Neural cell (in vitro differentiated cells): ENCODE results near the gene IGF2BP2. TPM values are rescaled to one million over a fixed set of nuclear protein-coding genes. Genes with fewer than 3 reads are reported as not detected.

Experiments used
- H2AFZ ChIP-seq: fragments of 200-600, 300-800 bp; sonication (generic), shearing (Covaris generic); 2 replicates; pipeline ENCODE4 v1.6.0; 2014; ENCODE audit warnings: low read depth, mild to moderate bottlenecking, antibody characterized with exemption, low read length, moderate library complexity
- H3F3A ChIP-seq: fragments of 200-600 bp; shearing (Covaris generic); 2 replicates; pipeline ENCODE4 v1.6.1; 2016; ENCODE audit warnings: mild to moderate bottlenecking, moderate library complexity, mixed read lengths, antibody characterized with exemption, low read length; ENCODE audit not compliant: insufficient read depth, poor library complexity, severe bottlenecking
- H3K27ac ChIP-seq: fragments of 200-600, 300-800 bp; sonication (generic), shearing (Covaris generic); 2 replicates; pipeline ENCODE4 v1.5.1; 2014; ENCODE audit warnings: mild to moderate bottlenecking, low read length, moderate library complexity
- H3K27me3 ChIP-seq: fragments of 300-800, 200-600 bp; sonication (generic), shearing (Covaris generic); 2 replicates; pipeline ENCODE4 v1.6.0; 2014; ENCODE audit warnings: mild to moderate bottlenecking, low read depth, low read length, moderate library complexity; ENCODE audit not compliant: insufficient read depth
- H3K36me3 ChIP-seq: fragments of 300-800, 200-600 bp; sonication (generic), shearing (Covaris generic); 2 replicates; pipeline ENCODE4 v1.5.1; 2014; ENCODE audit warnings: mild to moderate bottlenecking, antibody characterized with exemption, low read length, moderate library complexity; ENCODE audit not compliant: insufficient read depth
- H3K4me2 ChIP-seq: fragments of 300-800, 200-600 bp; sonication (generic), shearing (Covaris generic); 2 replicates; pipeline ENCODE4 v1.6.0; 2014; ENCODE audit warnings: mild to moderate bottlenecking, low read length
- H3K4me3 ChIP-seq: fragments of 300-800, 200-600 bp; sonication (generic), shearing (Covaris generic); 2 replicates; pipeline ENCODE4 v1.5.1; 2014; ENCODE audit warnings: mild to moderate bottlenecking, low read length, moderate library complexity
- H3K79me2 ChIP-seq: fragments of 200-600 bp; shearing (Covaris generic); replicated peaks from 2 replicates; pipeline ENCODE4 v1.6.0; 2014; ENCODE audit warnings: mild to moderate bottlenecking, low read length, moderate library complexity; ENCODE audit not compliant: insufficient read depth
- H3K9ac ChIP-seq: fragments of 300-800, 200-600 bp; sonication (generic), shearing (Covaris generic); 2 replicates; pipeline ENCODE4 v1.6.1; 2016; ENCODE audit warnings: mild to moderate bottlenecking, low read length, mixed read lengths
- H3K9me2 ChIP-seq: fragments of 200-600 bp; shearing (Covaris generic); 2 replicates; pipeline ENCODE4 v1.6.1; 2016; ENCODE audit warnings: mild to moderate bottlenecking, low read length, mixed read lengths; ENCODE audit not compliant: insufficient read depth
- H3K9me3 ChIP-seq: fragments of 200-600, 300-800 bp; sonication (generic), shearing (Covaris generic); 2 replicates; pipeline ENCODE4 v1.6.1; 2016; ENCODE audit warnings: mild to moderate bottlenecking, mixed run types, low read length, moderate library complexity, mixed read lengths
- H4K20me1 ChIP-seq: fragments of 200-600 bp; shearing (Covaris generic); 2 replicates; pipeline ENCODE4 v1.6.1; 2016; ENCODE audit warnings: mild to moderate bottlenecking, mixed run types; ENCODE audit not compliant: insufficient read depth
- EP300 ChIP-seq: fragments of 450-650 bp; conservative IDR thresholded peaks from 2 replicates; pipeline ENCODE4 v1.6.1; 2014; ENCODE audit warnings: antibody characterized with exemption, mild to moderate bottlenecking, moderate library complexity; ENCODE audit not compliant: poor library complexity, severe bottlenecking
- EZH2 ChIP-seq: fragments of 200-600, 300-800 bp; shearing (Covaris generic), sonication (generic); IDR thresholded peaks from 2 replicates; pipeline ENCODE4 v1.6.1; 2014; ENCODE audit warnings: antibody characterized with exemption, low read length, borderline replicate concordance, mild to moderate bottlenecking; ENCODE audit not compliant: insufficient read depth, poor library complexity, severe bottlenecking
- MXI1 ChIP-seq: fragments of 450-650 bp; conservative IDR thresholded peaks from 2 replicates; pipeline ENCODE4 v1.6.1; 2014; ENCODE audit warnings: antibody characterized with exemption, mild to moderate bottlenecking; ENCODE audit not compliant: poor library complexity, severe bottlenecking
- POLR2AphosphoS5 ChIP-seq: IDR thresholded peaks from 2 replicates; pipeline ENCODE4 v1.6.1; 2012
- RAD21 ChIP-seq: fragments of 450-650 bp; conservative IDR thresholded peaks from 2 replicates; pipeline ENCODE4 v1.6.1; 2014; ENCODE audit warnings: antibody characterized with exemption, mild to moderate bottlenecking, moderate library complexity
- REST ChIP-seq: IDR thresholded peaks from 2 replicates; pipeline ENCODE4 v1.6.1; 2012; ENCODE audit warnings: borderline replicate concordance
- SMC3 ChIP-seq: fragments of 450-650 bp; conservative IDR thresholded peaks from 2 replicates; pipeline ENCODE4 v1.6.1; 2014; ENCODE audit warnings: antibody characterized with exemption, mild to moderate bottlenecking, moderate library complexity; ENCODE audit not compliant: poor library complexity
- TAF1 ChIP-seq: IDR thresholded peaks from 2 replicates; pipeline ENCODE4 v1.6.1; 2012; ENCODE audit warnings: low read depth
- polyA plus RNA-seq: library from polyadenylated mRNA; depleted of rRNA; stranded (reverse); fragments of >200 nt; gene quantifications from 2 replicates; pipeline ENCODE4 v1.2.3, GENCODE V29; 2014
- TF ChIP-seq, protein P1 (sequence below): fragments of 450-650 bp; IDR thresholded peaks from 2 replicates; pipeline ENCODE4 v1.5.1; 2014; ENCODE audit warnings: antibody characterized with exemption, mild to moderate bottlenecking, moderate library complexity; ENCODE audit not compliant: poor library complexity, severe bottlenecking

Gene IGF2BP2
- polyA plus RNA-seq, 1 donor from 2014 or later = 46.6 TPM

DNA sequence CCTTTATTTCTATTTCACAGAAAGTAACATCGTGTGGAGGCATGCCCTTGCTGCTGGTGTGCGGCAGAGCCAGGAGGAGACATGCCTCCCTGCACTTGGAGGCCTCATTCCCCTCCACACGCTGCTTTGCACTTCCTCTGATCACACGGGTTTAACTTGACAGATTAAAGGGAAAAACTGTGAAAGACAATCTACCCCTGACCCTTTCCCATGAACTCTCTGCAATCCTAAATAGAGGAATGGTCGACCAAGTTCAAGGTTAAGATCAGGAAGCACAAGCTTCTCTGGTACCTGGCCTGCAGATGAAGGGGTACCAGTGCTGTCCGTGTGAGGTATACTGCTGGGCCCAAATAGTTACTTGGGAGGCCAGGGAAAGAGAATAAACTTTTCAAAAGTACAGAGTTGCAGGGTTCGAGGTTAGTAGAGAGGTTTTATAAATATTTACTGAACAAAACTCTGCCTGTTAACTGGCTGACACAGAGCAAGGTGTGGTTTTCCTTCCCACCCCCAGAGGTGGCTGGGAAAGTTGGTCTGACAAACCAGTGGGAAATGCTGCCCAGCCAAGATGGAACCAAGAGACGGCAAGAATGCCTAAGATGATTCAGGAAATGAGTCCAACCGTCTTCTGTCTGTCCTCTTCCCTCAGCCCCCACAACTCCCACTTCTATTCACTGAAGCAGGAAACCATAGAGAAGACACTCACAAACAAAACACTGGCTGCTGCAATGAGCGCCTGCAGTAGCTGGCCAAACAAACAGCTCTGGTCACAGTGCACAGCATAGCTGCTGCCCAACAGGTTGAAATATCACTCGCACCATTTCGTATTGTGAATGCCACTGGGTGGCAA lies 79.6 kb downstream of the IGF2BP2 start:
- Histone ChIP-seq H3K9me3 (no peaks in the 10 kb centered on the region), H3K36me3 (no peaks in the 10 kb centered on the region), H3F3A (no peaks in the 10 kb centered on the region), H3K9me2 (no peaks in the 10 kb centered on the region), H3K4me3 (no peak overlapping the region), H4K20me1 (peaks cover 19% of the 10 kb centered on the region), H2AFZ (no peak overlapping the region), H3K4me2 (no peak overlapping the region), H3K9ac (no peak overlapping the region), H3K79me2 (peaks cover 77% of the 10 kb centered on the region), H3K27ac (no peak overlapping the region), H3K27me3 (no peaks in the 10 kb centered on the region)
- TF ChIP-seq RAD21 = no peak
- TF ChIP-seq POLR2AphosphoS5 = no peak
- no peak for TF ChIP-seq EP300

- Histone ChIP-seq H3K9me3 (no peaks in the 10 kb centered on the region), H2AFZ (no peak overlapping the region), H3K27ac (no peak overlapping the region), H3K27me3 (no peaks in the 10 kb centered on the region), H3K4me3 (no peak overlapping the region), H3K79me2 (peaks cover 87% of the 10 kb centered on the region), H3K4me2 (no peak overlapping the region), H3F3A (no peaks in the 10 kb centered on the region), H3K9ac (no peak overlapping the region), H4K20me1 (peaks cover 18% of the 10 kb centered on the region), H3K9me2 (no peaks in the 10 kb centered on the region), H3K36me3 (no peaks in the 10 kb centered on the region)
- no peak for TF ChIP-seq EZH2
- TF ChIP-seq POLR2AphosphoS5 = no peak
- TF ChIP-seq TAF1 = no peak
- no peak for TF ChIP-seq MXI1
- no peak for TF ChIP-seq RAD21
- no peak for TF ChIP-seq EP300
- TF ChIP-seq REST = no peak
- TF ChIP-seq, protein P1, sequence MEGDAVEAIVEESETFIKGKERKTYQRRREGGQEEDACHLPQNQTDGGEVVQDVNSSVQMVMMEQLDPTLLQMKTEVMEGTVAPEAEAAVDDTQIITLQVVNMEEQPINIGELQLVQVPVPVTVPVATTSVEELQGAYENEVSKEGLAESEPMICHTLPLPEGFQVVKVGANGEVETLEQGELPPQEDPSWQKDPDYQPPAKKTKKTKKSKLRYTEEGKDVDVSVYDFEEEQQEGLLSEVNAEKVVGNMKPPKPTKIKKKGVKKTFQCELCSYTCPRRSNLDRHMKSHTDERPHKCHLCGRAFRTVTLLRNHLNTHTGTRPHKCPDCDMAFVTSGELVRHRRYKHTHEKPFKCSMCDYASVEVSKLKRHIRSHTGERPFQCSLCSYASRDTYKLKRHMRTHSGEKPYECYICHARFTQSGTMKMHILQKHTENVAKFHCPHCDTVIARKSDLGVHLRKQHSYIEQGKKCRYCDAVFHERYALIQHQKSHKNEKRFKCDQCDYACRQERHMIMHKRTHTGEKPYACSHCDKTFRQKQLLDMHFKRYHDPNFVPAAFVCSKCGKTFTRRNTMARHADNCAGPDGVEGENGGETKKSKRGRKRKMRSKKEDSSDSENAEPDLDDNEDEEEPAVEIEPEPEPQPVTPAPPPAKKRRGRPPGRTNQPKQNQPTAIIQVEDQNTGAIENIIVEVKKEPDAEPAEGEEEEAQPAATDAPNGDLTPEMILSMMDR = no peak
- TF ChIP-seq SMC3 = no peak
Observed at GRCh38 chr3:185741586-185741985, 83.3 kb downstream of the IGF2BP2 start.
